K562 (cell line): ENCODE measurements around the gene NSUN6. TPM values are rescaled to one million over a fixed set of nuclear protein-coding genes. Genes with fewer than 3 reads are reported as not detected.

Experiments used
- CREB5 ChIP-seq: fragments of 250-450 bp; sonication (Bioruptor Pico); IDR thresholded peaks from 2 replicates; pipeline ENCODE4 v1.5.0; 2020; ENCODE audit warnings: mild to moderate bottlenecking
- KLF13 ChIP-seq: fragments of 450-650 bp; IDR thresholded peaks from 2 replicates; pipeline ENCODE4 v1.6.1; 2016; ENCODE audit warnings: missing genetic modification characterization, low read depth, mild to moderate bottlenecking, missing compliant biosample characterization, moderate library complexity, borderline replicate concordance
- ZBTB40 ChIP-seq, 2 experiments: fragments of 450-650 bp in 1 of 2; sonication (generic) in 1 of 2; formaldehyde crosslinking in 1 of 2; IDR thresholded peaks; 2 replicates each; pipeline versions ENCODE4 v1.7.1 to v1.9.0; 2016 to 2022; ENCODE audit warnings: inconsistent platforms in 1 of 2, mild to moderate bottlenecking in 1 of 2, missing genetic modification reagents in 1 of 2
- polyA plus RNA-seq, 8 experiments: library from polyadenylated mRNA; depleted of rRNA in 4 of 8; stranded (reverse) in 5 of 8; unstranded in 3 of 8; fragments of >200 nt; fragmentation: Nextera tagmentation in 2 of 8; fragmentation: Illumina TruSeq in 1 of 8; extraction: Ambion mirVana in 2 of 8; extraction: Trizol in 1 of 8; gene quantifications; 2 replicates each; pipeline versions ENCODE4 v1.2.1 to v1.2.3, GENCODE V29; 2011 to 2014; ENCODE audit warnings: inconsistent platforms in 1 of 8, missing spikeins in 1 of 8
- total RNA-seq, 7 experiments: library from RNA; depleted of rRNA in 6 of 7; stranded (reverse); fragments of >200 nt in 6 of 7; fragmentation: Illumina TruSeq in 2 of 7; extraction: Trizol in 2 of 7; gene quantifications; 2 replicates each; pipeline versions ENCODE4 v1.2.1 to v1.2.3, GENCODE V29; 2011 to 2021; ENCODE audit warnings: low replicate concordance in 1 of 7

NSUN6 gene
- total and polyA plus RNA-seq, 9 of the 15 experiments (the other 6 are each of a cell fraction or from before 2014, with no cell fraction given) = 12.5 to 33.1 (median 24.2) TPM

GRCh38 chr10:18498998-18499397 lies 152.4 kb downstream of the NSUN6 start (continued):
- TF ChIP-seq ZBTB40 (IDR thresholded peaks at IDR 0.05) = no peak
- no peak for TF ChIP-seq ZBTB40 (CRISPR knock-in tag; IDR thresholded peaks at IDR 0.05)
- TF ChIP-seq CREB5 = no peak
- no peak for TF ChIP-seq KLF13 (tag)
